Smooth muscle cell (in vitro differentiated cells): Measurements from ENCODE around the gene CEP192. TPM values are rescaled to one million over a fixed set of nuclear protein-coding genes. Genes with fewer than 3 reads are reported as not detected.

ENCODE experiments used
- DNase-seq: peaks from one replicate; lab custom pipeline; 2025; ENCODE audit not compliant: unreplicated experiment; lab: John Stamatoyannopoulos, UW
- H2AFZ ChIP-seq: fragments of 200-600 bp; sonication (generic); 2 replicates; pipeline ENCODE4 v1.6.0; 2016; ENCODE audit warnings: antibody characterized with exemption, low read depth, mild to moderate bottlenecking
- H3F3A ChIP-seq: fragments of 200-600 bp; sonication (generic); 2 replicates; pipeline ENCODE4 v1.6.0; 2017; ENCODE audit warnings: antibody characterized with exemption, low read depth
- H3K27ac ChIP-seq: fragments of 200-600 bp; sonication (generic); 2 replicates; pipeline ENCODE4 v1.5.1; 2016; ENCODE audit warnings: low read depth, mild to moderate bottlenecking
- H3K27me3 ChIP-seq: fragments of 200-600 bp; sonication (generic); 2 replicates; pipeline ENCODE4 v1.6.1; 2016; ENCODE audit warnings: low read depth, mild to moderate bottlenecking
- H3K36me3 ChIP-seq: fragments of 200-600 bp; sonication (generic); 2 replicates; pipeline ENCODE4 v1.5.1; 2016; ENCODE audit warnings: low read depth
- H3K4me1 ChIP-seq: fragments of 200-600 bp; sonication (generic); 2 replicates; pipeline ENCODE4 v1.5.1; 2016; ENCODE audit warnings: low read depth
- H3K4me2 ChIP-seq: fragments of 200-600 bp; sonication (generic); 2 replicates; pipeline ENCODE4 v1.6.0; 2016; ENCODE audit warnings: mild to moderate bottlenecking
- H3K4me3 ChIP-seq: fragments of 200-600 bp; sonication (generic); 2 replicates; pipeline ENCODE4 v1.5.1; 2016; ENCODE audit warnings: mild to moderate bottlenecking
- H3K79me2 ChIP-seq: fragments of 200-600 bp; sonication (generic); 2 replicates; pipeline ENCODE4 v1.6.0; 2016; ENCODE audit warnings: low read depth, mild to moderate bottlenecking
- H3K9ac ChIP-seq: fragments of 200-600 bp; sonication (generic); 2 replicates; pipeline ENCODE4 v1.6.0; 2016; ENCODE audit warnings: low read depth
- H3K9me3 ChIP-seq: fragments of 200-600 bp; sonication (generic); replicated peaks from 2 replicates; pipeline ENCODE4 v1.5.1; 2016; ENCODE audit warnings: low read depth
- H4K20me1 ChIP-seq: fragments of 200-600 bp; sonication (generic); 2 replicates; pipeline ENCODE4 v1.6.0; 2016; ENCODE audit warnings: low read depth
- WGBS: methylation state at CpG from one replicate; pipeline ENCODE4 v1.1.7; 2016; ENCODE audit warnings: low lambda C conversion rate; 5-methylcytosine and 5-hydroxymethylcytosine counted together
- polyA plus RNA-seq: library from polyadenylated mRNA; unstranded; fragments of >200 nt; fragmentation: Nextera tagmentation; extraction: Ambion mirVana; gene quantifications from 2 replicates; pipeline ENCODE4 v1.2.1, GENCODE V29; 2016
- total RNA-seq: library from RNA; depleted of rRNA; stranded (reverse); fragments of >200 nt; gene quantifications from 2 replicates; pipeline ENCODE4 v1.2.3, GENCODE V29; 2014
- TF ChIP-seq, protein P1 (sequence below): fragments of 200-600 bp; sonication (generic); IDR thresholded peaks from 2 replicates; pipeline ENCODE4 v1.5.1; 2017; ENCODE audit warnings: borderline replicate concordance, mild to moderate bottlenecking, antibody characterized with exemption; ENCODE audit not compliant: insufficient read depth, poor library complexity, severe bottlenecking

CEP192 gene
- total and polyA plus RNA-seq, 2 experiments from 2014 or later: 4.1 to 22.2 TPM

DNA sequence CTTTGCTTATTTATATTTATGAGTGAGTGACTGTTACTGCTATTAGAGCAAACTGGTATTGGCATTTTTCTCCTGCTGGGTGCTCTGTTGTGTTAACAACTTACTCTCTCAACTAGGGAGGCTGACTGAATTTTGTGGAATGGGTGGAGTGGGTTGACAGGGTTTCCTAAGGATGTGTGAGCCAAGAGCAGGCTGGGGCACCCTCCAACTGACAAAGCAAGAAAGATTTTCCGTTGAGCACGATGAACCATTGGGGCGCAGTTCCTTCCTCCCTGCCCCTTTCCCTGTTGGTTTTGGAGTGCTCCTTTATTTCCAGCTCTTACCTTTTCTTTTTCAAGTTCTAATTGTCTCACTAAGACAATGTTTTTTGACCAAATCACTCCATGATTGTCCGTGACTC, 23.0 kb upstream of the CEP192 start:
- no peak for DNase-seq
- Histone ChIP-seq H3F3A (no peaks in the 10 kb centered on the region), H3K9me3 (no peaks in the 10 kb centered on the region), H4K20me1 (no peaks in the 10 kb centered on the region), H3K36me3 (peaks cover 7% of the 10 kb centered on the region), H3K27me3 (no peaks in the 10 kb centered on the region), H2AFZ (no peak overlapping the region), H3K4me2 (no peak overlapping the region), H3K9ac (no peak overlapping the region), H3K4me3 (no peak overlapping the region), H3K4me1 (no peaks in the 10 kb centered on the region), H3K79me2 (no peaks in the 10 kb centered on the region), H3K27ac (peak overlapping the region; percentile 29)
- 83% methylated on average over 4 of the region's 4 CpGs for WGBS
- TF ChIP-seq, protein P1, sequence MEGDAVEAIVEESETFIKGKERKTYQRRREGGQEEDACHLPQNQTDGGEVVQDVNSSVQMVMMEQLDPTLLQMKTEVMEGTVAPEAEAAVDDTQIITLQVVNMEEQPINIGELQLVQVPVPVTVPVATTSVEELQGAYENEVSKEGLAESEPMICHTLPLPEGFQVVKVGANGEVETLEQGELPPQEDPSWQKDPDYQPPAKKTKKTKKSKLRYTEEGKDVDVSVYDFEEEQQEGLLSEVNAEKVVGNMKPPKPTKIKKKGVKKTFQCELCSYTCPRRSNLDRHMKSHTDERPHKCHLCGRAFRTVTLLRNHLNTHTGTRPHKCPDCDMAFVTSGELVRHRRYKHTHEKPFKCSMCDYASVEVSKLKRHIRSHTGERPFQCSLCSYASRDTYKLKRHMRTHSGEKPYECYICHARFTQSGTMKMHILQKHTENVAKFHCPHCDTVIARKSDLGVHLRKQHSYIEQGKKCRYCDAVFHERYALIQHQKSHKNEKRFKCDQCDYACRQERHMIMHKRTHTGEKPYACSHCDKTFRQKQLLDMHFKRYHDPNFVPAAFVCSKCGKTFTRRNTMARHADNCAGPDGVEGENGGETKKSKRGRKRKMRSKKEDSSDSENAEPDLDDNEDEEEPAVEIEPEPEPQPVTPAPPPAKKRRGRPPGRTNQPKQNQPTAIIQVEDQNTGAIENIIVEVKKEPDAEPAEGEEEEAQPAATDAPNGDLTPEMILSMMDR: no peak

GRCh38 chr18:12968619-12969018, 22.5 kb upstream of the CEP192 start:
- TF ChIP-seq, protein P1: no peak
- Histone ChIP-seq H3K4me3 (no peak overlapping the region), H4K20me1 (no peaks in the 10 kb centered on the region), H3K4me1 (no peaks in the 10 kb centered on the region), H3K27ac (peak overlapping the region; percentile 29), H2AFZ (no peak overlapping the region), H3K4me2 (no peak overlapping the region), H3K36me3 (peaks cover 7% of the 10 kb centered on the region), H3K27me3 (no peaks in the 10 kb centered on the region), H3K79me2 (no peaks in the 10 kb centered on the region), H3K9me3 (no peaks in the 10 kb centered on the region), H3K9ac (no peak overlapping the region), H3F3A (no peaks in the 10 kb centered on the region)
- DNase-seq: no peak
- 95% methylated on average over 6 of the region's 6 CpGs for WGBS

- TF ChIP-seq, protein P1: no peak
- H3K27ac ChIP-seq: no peak overlapping the region
- H3K79me2 ChIP-seq: no peaks in the 10 kb centered on the region
- no peak for DNase-seq
- no peaks in the 10 kb centered on the region for H4K20me1 ChIP-seq
- no peak overlapping the region for H3K4me2 ChIP-seq
- H3K27me3 ChIP-seq: no peaks in the 10 kb centered on the region
- H3K36me3 ChIP-seq: peaks cover 10% of the 10 kb centered on the region
- H3K4me1 ChIP-seq: no peaks in the 10 kb centered on the region
- H3F3A ChIP-seq: no peaks in the 10 kb centered on the region
- H3K9me3 ChIP-seq: no peaks in the 10 kb centered on the region
- no peak overlapping the region for H3K9ac ChIP-seq
- H2AFZ ChIP-seq: no peak overlapping the region
- 86% methylated on average over 4 of the region's 4 CpGs for WGBS
- H3K4me3 ChIP-seq: no peak overlapping the region
Measured at GRCh38 chr18:12973562-12974213, 17.5 kb upstream of the CEP192 start.

- H3K27ac ChIP-seq: no peak overlapping the region
- 96% methylated on average over 6 of the region's 6 CpGs for WGBS
Measured at GRCh38 chr18:12975488-12975887, 15.7 kb upstream of the CEP192 start.

More at GRCh38 chr18:12975488-12975887, 15.7 kb upstream of the CEP192 start:
- H3F3A ChIP-seq: no peaks in the 10 kb centered on the region
- DNase-seq: no peak
- H3K79me2 ChIP-seq: no peaks in the 10 kb centered on the region
- H3K4me2 ChIP-seq: no peak overlapping the region
- H3K27me3 ChIP-seq: no peaks in the 10 kb centered on the region
- TF ChIP-seq, protein P1: no peak
- H3K9ac ChIP-seq: no peak overlapping the region
- no peaks in the 10 kb centered on the region for H4K20me1 ChIP-seq
- no peaks in the 10 kb centered on the region for H3K9me3 ChIP-seq
- no peak overlapping the region for H2AFZ ChIP-seq
- H3K4me3 ChIP-seq: no peak overlapping the region
- no peaks in the 10 kb centered on the region for H3K4me1 ChIP-seq
- peaks cover 10% of the 10 kb centered on the region for H3K36me3 ChIP-seq
